Astrocyte (in vitro differentiated cells and primary cell): ENCODE measurements around the gene SLC6A9.

ENCODE experiments used
- EZH2 ChIP-seq: IDR thresholded peaks from 2 replicates; pipeline ENCODE4 v1.6.1; 2012; ENCODE audit warnings: mild to moderate bottlenecking, low read length, inconsistent platforms; ENCODE audit not compliant: insufficient read depth
- TF ChIP-seq, protein P1 (sequence below): IDR thresholded peaks from 2 replicates; pipeline ENCODE4 v1.5.1; 2011; ENCODE audit warnings: low read depth, mild to moderate bottlenecking, inconsistent platforms, low read length, moderate library complexity; ENCODE audit not compliant: insufficient read depth

DNA sequence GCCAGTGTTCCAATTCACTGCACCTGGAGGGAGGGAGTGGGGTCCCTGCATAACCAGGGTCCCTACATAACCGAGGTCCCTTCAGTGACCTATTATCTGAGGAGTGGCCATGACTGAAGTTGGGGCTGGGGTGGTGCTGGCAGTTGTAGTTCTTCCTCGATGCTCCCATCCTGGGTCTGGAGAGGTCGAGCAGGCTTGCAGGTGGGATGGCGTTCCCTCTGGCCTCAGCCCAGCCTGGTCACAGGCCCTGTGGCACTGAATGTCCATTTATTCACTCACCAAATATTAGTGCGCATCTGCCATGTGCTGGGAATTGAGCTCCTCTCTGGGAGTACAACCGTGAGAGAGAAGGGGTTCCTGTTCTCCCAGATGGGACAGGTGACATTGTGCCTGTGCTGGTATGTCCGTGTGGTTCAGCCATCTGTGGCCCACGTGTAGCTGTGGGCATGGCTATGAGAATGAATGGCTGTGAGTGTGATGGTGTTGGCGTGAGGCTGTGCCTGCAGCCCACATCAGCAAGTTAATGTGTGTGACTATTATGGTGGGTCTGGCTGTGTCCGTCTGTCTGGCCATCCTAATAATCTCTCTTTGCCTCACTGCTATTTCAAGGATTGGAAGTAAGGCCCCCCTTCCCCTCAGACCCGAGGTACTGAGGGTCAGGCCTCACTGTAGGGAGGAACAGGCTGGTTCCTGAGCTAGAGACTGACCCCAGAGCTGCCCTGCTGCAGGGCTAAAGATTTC lies 3.9 kb upstream of the SLC6A9 start:
- TF ChIP-seq, protein P1, sequence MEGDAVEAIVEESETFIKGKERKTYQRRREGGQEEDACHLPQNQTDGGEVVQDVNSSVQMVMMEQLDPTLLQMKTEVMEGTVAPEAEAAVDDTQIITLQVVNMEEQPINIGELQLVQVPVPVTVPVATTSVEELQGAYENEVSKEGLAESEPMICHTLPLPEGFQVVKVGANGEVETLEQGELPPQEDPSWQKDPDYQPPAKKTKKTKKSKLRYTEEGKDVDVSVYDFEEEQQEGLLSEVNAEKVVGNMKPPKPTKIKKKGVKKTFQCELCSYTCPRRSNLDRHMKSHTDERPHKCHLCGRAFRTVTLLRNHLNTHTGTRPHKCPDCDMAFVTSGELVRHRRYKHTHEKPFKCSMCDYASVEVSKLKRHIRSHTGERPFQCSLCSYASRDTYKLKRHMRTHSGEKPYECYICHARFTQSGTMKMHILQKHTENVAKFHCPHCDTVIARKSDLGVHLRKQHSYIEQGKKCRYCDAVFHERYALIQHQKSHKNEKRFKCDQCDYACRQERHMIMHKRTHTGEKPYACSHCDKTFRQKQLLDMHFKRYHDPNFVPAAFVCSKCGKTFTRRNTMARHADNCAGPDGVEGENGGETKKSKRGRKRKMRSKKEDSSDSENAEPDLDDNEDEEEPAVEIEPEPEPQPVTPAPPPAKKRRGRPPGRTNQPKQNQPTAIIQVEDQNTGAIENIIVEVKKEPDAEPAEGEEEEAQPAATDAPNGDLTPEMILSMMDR, result no peak
- TF ChIP-seq EZH2, result no peak
